Ishikawa (cell line): ENCODE measurements around the gene ZNF175.

Experiments
- CEBPB ChIP-seq: IDR thresholded peaks from 2 replicates; pipeline ENCODE4 v1.6.1; 2012
- EGR1 ChIP-seq: IDR thresholded peaks from 2 replicates; pipeline ENCODE4 v1.6.1; 2012
- EP300 ChIP-seq: IDR thresholded peaks from 2 replicates; pipeline ENCODE4 v1.6.1; 2012; ENCODE audit warnings: borderline replicate concordance
- NFIC ChIP-seq: IDR thresholded peaks from 2 replicates; pipeline ENCODE4 v1.6.1; 2012
- TAF1 ChIP-seq: IDR thresholded peaks from 2 replicates; pipeline ENCODE4 v1.6.1; 2012; ENCODE audit warnings: low read depth, mild to moderate bottlenecking
- YY1 ChIP-seq: IDR thresholded peaks from 2 replicates; pipeline ENCODE4 v1.6.1; 2012; ENCODE audit warnings: low read depth
- TF ChIP-seq, protein P1 (sequence below): IDR thresholded peaks from 2 replicates; pipeline ENCODE4 v1.6.1; 2012
- TF ChIP-seq, protein P2 (sequence below): IDR thresholded peaks from 2 replicates; pipeline ENCODE4 v1.6.1; 2012; ENCODE audit warnings: low read depth, mild to moderate bottlenecking

DNA sequence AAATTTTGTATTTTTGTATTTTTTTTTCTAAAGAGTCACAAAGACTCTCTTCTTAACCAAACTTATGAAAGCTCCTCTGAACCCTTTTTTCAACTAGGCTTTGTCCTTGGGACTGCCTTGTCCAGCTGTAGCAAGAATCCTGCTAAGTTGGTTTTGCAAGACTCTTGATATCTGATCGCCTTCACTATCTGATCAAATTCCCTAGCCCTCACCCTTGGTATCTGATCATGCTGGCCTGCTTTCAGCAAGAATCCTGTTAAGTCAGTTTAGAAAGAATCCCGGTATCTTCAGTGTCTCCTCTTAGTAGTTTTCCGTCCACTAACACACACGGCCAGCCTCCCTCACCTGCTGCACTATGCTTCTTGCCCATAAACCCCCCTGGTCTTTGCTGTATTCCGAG lies 61.0 kb downstream of the ZNF175 start:
- TF ChIP-seq CEBPB = no peak
- no peak for TF ChIP-seq EGR1
- TF ChIP-seq, protein P1, sequence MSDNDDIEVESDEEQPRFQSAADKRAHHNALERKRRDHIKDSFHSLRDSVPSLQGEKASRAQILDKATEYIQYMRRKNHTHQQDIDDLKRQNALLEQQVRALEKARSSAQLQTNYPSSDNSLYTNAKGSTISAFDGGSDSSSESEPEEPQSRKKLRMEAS = no peak
- TF ChIP-seq, protein P2, sequence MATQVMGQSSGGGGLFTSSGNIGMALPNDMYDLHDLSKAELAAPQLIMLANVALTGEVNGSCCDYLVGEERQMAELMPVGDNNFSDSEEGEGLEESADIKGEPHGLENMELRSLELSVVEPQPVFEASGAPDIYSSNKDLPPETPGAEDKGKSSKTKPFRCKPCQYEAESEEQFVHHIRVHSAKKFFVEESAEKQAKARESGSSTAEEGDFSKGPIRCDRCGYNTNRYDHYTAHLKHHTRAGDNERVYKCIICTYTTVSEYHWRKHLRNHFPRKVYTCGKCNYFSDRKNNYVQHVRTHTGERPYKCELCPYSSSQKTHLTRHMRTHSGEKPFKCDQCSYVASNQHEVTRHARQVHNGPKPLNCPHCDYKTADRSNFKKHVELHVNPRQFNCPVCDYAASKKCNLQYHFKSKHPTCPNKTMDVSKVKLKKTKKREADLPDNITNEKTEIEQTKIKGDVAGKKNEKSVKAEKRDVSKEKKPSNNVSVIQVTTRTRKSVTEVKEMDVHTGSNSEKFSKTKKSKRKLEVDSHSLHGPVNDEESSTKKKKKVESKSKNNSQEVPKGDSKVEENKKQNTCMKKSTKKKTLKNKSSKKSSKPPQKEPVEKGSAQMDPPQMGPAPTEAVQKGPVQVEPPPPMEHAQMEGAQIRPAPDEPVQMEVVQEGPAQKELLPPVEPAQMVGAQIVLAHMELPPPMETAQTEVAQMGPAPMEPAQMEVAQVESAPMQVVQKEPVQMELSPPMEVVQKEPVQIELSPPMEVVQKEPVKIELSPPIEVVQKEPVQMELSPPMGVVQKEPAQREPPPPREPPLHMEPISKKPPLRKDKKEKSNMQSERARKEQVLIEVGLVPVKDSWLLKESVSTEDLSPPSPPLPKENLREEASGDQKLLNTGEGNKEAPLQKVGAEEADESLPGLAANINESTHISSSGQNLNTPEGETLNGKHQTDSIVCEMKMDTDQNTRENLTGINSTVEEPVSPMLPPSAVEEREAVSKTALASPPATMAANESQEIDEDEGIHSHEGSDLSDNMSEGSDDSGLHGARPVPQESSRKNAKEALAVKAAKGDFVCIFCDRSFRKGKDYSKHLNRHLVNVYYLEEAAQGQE = no peak
- no peak for TF ChIP-seq NFIC
- TF ChIP-seq EP300 = no peak
- no peak for TF ChIP-seq YY1
- TF ChIP-seq TAF1 = no peak
